Gastroesophageal sphincter (tissue), 3 donors: ENCODE results near the gene FRMD1.

Experiments used
- CTCF ChIP-seq, 4 experiments: fragments of 200-600 bp in 2 of 4; fragments of 450-650 bp in 2 of 4; sonication (generic) in 1 of 4; IDR thresholded peaks; one replicate each; pipeline ENCODE4 v1.5.1; 2017 to 2019; ENCODE audit warnings: antibody characterized with exemption in 4 of 4, mild to moderate bottlenecking in 2 of 4, moderate library complexity in 2 of 4
- POLR2A ChIP-seq, 2 donors: fragments of 450-650 bp; IDR thresholded peaks; one replicate each; pipeline ENCODE4 v1.6.1; 2017; ENCODE audit warnings: antibody characterized with exemption in 2 of 2, mild to moderate bottlenecking in 2 of 2, moderate library complexity in 1 of 2

- no peak for TF ChIP-seq CTCF (IDR thresholded peaks at IDR 0.05)
- no peak for TF ChIP-seq POLR2A (IDR thresholded peaks at IDR 0.05)
Measured at GRCh38 chr6:168064226-168064807, 14.7 kb downstream of the FRMD1 start.
